Frontal cortex (tissue), 1 donor: ENCODE results near the gene FOXK1. TPM values are rescaled to one million over a fixed set of nuclear protein-coding genes. Genes with fewer than 3 reads are reported as not detected.

ENCODE experiments used
- small RNA-seq: library from RNA; depleted of rRNA; stranded (forward); fragments of <200 nt; gene quantifications from one replicate; pipeline ENCODE3, GENCODE V24; 2014
- total RNA-seq: library from RNA; depleted of rRNA; stranded (reverse); fragments of >200 nt; gene quantifications from one replicate; pipeline ENCODE4 v1.2.3, GENCODE V29; 2014

FOXK1 gene
- total RNA-seq, 1 donor from 2014 or later: 17.5 TPM

Small RNA genes within 50 kb of the gene (small RNA-seq; reads per million reads assigned to genes)
- gene MIR4656 (not detected), gene RF00019 (not detected)

Other genes with a start within 250 kb of the FOXK1 start
- gene AP5Z1, start 93.3 kb downstream of the FOXK1 start, total RNA-seq: 14.7 TPM
- gene PAPOLB, start 179.7 kb downstream of the FOXK1 start, total RNA-seq: 0.82 TPM
- 3.3 TPM for gene RADIL, start 201.4 kb downstream of the FOXK1 start, total RNA-seq